HT1080 (cell line): ENCODE data around the gene TGFA. TPM values are rescaled to one million over a fixed set of nuclear protein-coding genes. Genes with fewer than 3 reads are reported as not detected.
A peak's percentile ranks its signal among the peaks of the same experiment; 100 is the strongest.

Experiments used
- DNase-seq: peaks from one replicate; pipeline ENCODE4 v3.0.0-alpha.2; 2015; ENCODE audit warnings: low read depth
- total RNA-seq: library from RNA; depleted of rRNA; stranded (reverse); fragments of >200 nt; shearing (Covaris generic); gene quantifications from 2 replicates; pipeline ENCODE4 v1.2.3, GENCODE V29; 2014

Gene TGFA
- total RNA-seq, 1 experiment from 2014 or later, result 25.8 TPM

DNA sequence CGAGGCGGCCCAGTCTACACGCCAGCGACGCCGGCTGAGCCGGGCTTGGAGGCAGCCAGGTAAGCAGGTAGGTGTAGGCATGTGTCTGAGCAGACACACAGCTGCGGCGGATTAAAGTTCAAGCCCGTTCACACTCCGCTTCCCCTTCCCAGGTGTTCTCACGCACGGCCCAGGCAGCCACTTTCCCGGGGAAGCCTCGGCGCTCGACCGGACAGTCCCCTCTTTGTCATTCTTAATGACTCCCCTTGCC lies 367 bp downstream of the TGFA start:
- no peak for DNase-seq

GRCh38 chr2:70552501-70553333 lies 909 bp downstream of the TGFA start:
- DNase-seq, result no peak

- no peak for DNase-seq
Measured at GRCh38 chr2:70551167-70551566, 2.5 kb downstream of the TGFA start.

GRCh38 chr2:70549962-70550361 lies 3.7 kb downstream of the TGFA start:
- DNase-seq, result no peak

GRCh38 chr2:70549064-70549710 lies 4.4 kb downstream of the TGFA start:
- no peak for DNase-seq

DNA sequence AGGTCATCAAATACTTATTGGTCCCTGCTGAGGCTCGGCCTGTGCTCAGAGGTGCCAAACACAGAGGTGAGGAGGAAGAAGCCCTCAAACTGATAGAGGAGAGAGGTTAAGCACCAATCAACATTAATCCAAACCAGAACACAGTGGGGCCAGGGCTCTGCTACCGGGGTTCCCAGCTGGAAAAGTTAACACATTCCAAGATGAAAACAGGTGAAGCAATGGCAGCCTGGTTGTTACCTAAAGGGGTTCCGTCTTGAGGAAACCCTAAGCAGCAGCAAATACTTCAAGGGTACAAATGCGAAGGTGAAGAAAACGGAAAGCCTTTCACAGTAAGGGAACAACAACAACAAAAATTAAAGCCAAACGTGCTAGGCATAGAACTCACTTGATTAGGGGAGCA lies 5.4 kb downstream of the TGFA start:
- no peak for DNase-seq

DNA sequence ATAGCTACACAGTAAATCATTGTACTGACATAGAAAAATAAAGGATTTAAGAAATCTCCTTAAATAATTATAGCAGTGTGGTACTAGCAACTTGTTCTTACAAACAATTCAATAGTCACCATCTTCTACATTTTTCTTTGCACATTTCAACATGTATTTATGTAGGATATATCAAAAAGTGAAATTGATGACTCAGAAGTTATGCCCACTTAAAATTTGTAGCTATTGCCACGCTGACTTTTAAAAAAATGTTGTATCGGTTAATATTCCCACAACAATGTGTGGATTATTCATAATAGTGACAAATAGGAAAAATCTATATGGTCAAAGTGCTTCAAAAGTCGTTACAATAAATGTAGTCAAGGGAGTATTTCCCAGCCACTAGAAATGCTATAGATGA lies 6.7 kb downstream of the TGFA start:
- DNase-seq, result no peak

DNA sequence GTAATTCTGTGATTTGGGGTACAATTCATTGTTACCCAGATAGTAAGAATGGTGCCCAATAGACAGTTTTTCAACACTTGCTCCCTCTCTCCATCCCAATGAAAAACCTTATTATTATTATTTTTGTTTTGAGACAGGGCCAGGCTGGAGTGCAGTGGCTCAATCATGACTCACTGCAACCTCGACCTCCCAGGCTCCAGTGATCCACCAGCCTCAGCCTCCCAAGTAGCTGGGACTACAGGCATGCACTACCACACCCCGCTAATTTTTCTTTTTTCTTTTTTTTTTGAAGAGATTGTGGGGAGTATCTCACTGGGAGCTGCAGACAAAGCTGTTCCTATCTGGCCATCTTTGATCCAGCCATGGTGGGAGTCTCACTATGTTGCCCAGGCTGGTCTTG lies 7.2 kb downstream of the TGFA start:
- peak; percentile 54 for DNase-seq

DNA sequence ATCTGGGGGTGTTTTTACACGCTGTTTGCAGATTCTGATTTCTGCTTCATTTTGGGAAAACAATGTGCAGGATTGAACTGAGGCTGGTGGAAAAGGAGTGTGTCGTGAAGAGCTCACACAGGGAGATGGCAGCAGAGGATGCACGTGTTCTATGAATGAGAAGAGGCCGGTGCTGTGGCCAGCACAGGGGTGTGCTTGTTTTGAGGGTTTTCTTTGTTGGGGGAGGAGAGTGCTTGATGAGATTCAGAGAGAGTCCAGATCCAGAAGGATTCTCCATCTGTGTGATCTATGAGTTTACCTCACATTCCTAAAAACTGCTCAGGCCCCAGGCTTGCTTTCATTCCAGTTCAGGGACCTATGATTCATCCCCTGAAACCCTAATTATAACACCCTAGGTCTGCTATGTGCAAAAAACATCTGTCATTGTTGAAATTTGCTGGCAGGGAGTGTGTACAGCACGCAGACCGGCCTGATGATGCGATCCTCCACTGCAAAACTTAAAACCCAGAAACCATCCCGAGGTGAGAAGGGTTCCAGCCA lies 12.1 kb downstream of the TGFA start:
- DNase-seq, result peak; percentile 78

DNA sequence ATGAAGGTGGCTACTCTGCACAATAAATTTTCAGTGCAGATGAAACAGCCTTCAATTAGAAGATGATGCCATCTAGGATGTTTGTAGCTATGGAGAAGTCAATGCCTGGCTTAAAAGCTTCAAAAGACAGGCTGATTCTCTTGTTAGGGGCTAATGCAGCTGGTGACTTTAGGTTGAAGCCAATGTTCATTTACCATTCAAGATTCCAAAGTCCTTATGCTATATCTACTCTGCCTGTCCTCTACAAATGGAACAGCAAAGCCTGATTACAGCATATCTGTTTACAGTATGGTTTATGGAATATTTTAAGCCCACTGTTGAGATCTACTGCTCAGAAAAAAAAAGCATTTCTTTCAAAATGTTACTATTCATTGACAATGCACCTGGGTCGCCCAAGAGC lies 15.8 kb downstream of the TGFA start:
- DNase-seq, result no peak

GRCh38 chr2:70536517-70537055 lies 17.0 kb downstream of the TGFA start:
- peak; percentile 41 for DNase-seq

DNA sequence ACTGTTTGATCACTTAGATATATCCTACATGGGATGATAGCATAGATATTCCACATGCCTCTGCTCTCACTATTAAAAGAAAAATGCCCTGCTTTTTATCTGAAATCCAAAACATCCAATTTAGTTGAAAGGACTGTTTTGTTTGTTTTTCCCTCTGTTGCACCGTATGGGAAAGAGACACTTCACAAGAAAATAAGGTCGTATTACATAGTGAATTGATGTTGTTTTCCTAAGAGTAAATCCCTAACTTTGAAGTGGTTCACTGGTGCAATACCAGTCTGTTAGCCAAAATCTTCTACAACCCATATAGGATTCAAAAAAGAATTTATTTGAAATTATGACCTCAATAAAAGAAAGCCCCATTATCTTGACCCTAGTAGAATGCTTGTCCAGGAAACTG lies 18.1 kb downstream of the TGFA start:
- DNase-seq, result no peak

DNA sequence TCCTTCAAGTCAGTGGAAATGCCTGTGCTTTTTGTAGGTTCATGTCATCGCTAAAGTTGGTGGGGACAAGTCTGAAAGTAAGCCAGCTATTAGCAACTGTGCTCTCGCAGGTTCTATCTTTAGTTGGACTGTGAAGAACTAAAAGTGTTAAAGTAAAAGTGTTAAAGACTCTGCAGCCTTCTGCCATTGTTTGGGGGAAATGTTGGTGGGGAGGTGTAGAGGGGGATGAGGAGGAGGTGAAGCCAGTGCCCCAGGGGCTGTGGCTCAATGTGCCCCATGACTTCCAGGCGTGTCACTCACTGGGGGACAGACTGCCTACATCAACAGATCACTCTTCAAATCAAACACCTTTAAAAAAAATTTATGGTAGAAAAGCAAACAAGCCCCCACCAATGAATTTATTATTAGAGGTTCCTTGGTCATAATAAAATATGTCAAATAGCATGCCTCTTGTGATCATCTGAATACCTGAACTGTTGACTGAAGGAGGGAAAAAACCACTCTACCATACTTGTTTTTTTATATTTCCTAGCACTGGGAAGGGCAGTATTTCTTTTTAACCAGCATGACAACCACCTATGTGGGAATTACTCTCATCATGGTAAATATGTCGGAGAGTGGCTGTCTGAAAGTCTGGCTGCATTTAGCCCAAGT lies 19.3 kb downstream of the TGFA start:
- DNase-seq, result no peak

GRCh38 chr2:70532244-70532935 lies 21.2 kb downstream of the TGFA start:
- DNase-seq, result no peak

- no peak for DNase-seq
Measured at GRCh38 chr2:70531419-70532086, 22.1 kb downstream of the TGFA start.

- no peak for DNase-seq
Measured at GRCh38 chr2:70529610-70530009, 24.0 kb downstream of the TGFA start.

DNA sequence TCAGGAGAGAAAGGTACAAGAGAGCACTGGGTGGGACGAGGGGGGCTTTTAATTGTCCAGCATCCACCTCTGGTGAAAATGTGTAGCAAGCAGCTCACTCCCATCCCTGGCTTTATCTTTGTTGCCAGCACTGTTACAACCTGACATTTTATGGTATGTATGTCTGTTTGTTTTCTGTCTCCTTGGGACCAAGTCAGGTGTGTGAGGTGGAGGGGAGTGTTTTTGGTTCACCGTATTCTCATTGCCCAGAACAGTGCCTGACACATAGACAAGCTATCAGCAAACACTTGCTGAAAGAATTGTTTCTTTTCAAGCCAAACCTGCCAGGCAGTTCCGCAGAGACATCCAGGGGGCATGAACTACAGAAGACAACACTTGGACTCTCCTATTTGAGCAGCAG lies 24.7 kb downstream of the TGFA start:
- no peak for DNase-seq

DNA sequence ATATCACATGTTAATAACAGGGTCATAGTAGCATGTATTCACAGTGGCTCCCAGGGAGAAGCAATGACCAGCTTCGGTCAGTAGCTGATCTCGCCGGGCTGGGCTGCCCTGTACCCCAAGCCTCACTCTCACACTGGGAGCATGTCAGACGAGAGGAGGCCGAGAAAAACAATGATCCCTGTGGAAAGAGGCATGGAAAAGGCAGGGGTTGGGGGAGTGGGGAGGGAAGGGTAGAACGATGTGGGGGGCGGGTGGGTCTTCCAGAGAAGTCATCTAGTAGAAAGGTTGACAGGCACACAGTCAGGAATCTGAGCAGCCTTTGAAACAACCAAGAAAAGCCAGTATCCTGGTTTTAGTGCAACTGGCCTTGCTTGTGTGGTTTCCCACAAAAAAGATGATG lies 25.4 kb downstream of the TGFA start:
- no peak for DNase-seq

- no peak for DNase-seq
Measured at GRCh38 chr2:70527447-70528080, 26.1 kb downstream of the TGFA start.

GRCh38 chr2:70526126-70526525 lies 27.5 kb downstream of the TGFA start:
- no peak for DNase-seq

- peak; percentile 45 for DNase-seq
Measured at GRCh38 chr2:70525032-70525431, 28.6 kb downstream of the TGFA start.
